Panc1 (cell line): ENCODE results near the gene FCHSD2. TPM values are rescaled to one million over a fixed set of nuclear protein-coding genes. Genes with fewer than 3 reads are reported as not detected.

ENCODE experiments used
- ATAC-seq: fragments of 200-7000 bp; cut with Tn5 transposase; 2 replicates; pipeline ENCODE4 v1.9.1; 2020; ENCODE audit warnings: mild to moderate bottlenecking, moderate library complexity
- BruUV-seq: library from RNA; stranded (reverse); fragments of 400-500 nt; replicated peaks from 2 replicates; lab custom pipeline; 2021; lab: Mats Ljungman, UMichigan
- CTCF ChIA-PET: fragments of 300-600 bp; sonication (Branson Sonifier 250); formaldehyde crosslinking; loops from one replicate; lab custom pipeline; 2022; ENCODE audit warnings: antibody characterized with exemption; lab: Charles Lee
- POLR2A ChIA-PET: fragments of 300-600 bp; sonication (Branson Sonifier 250); formaldehyde crosslinking; loops from one replicate; lab custom pipeline; 2022; ENCODE audit warnings: antibody characterized with exemption; lab: Charles Lee
- DNase-seq: peaks from one replicate; pipeline ENCODE4 v3.0.0-alpha.2; 2010; ENCODE audit warnings: low read depth, low spot score
- H3K27ac ChIP-seq: 2 replicates; pipeline ENCODE4 v1.5.1; 2011; ENCODE audit warnings: mild to moderate bottlenecking, low read length, inconsistent platforms
- H3K27me3 ChIP-seq: fragments of 200-500 bp; sonication (Bioruptor generic); 2 replicates; pipeline ENCODE4 v1.6.0; 2014; ENCODE audit warnings: low read length, inconsistent platforms; ENCODE audit not compliant: control insufficient read depth, insufficient read depth
- H3K36me3 ChIP-seq: fragments of 200-500 bp; sonication (Bioruptor generic); 2 replicates; pipeline ENCODE4 v1.5.1; 2014; ENCODE audit warnings: inconsistent platforms, mild to moderate bottlenecking, low read length, moderate library complexity; ENCODE audit not compliant: control insufficient read depth, insufficient read depth
- H3K4me1 ChIP-seq: 2 replicates; pipeline ENCODE4 v1.5.1; 2011; ENCODE audit warnings: inconsistent platforms, mild to moderate bottlenecking, low read length, moderate library complexity; ENCODE audit not compliant: control insufficient read depth, insufficient read depth
- H3K4me3 ChIP-seq, 2 experiments: 2 replicates each; pipeline ENCODE4 v1.5.1; 2011 to 2012; ENCODE audit warnings: low read depth in 2 of 2, low read length in 2 of 2, mild to moderate bottlenecking in 2 of 2, inconsistent platforms in 1 of 2, moderate library complexity in 1 of 2
- H3K9me3 ChIP-seq: fragments of 200-500 bp; sonication (Bioruptor generic); 2 replicates; pipeline ENCODE4 v1.5.1; 2014; ENCODE audit warnings: low read depth, mild to moderate bottlenecking, inconsistent platforms, low read length, moderate library complexity; ENCODE audit not compliant: control insufficient read depth, insufficient read depth
- POLR2AphosphoS5 ChIP-seq: IDR thresholded peaks from 2 replicates; pipeline ENCODE4 v1.6.1; 2012; ENCODE audit warnings: mild to moderate bottlenecking, low read depth, low read length, moderate library complexity
- SIN3A ChIP-seq: IDR thresholded peaks from 2 replicates; pipeline ENCODE4 v1.6.1; 2012; ENCODE audit warnings: low read depth, mild to moderate bottlenecking, low read length, moderate library complexity, borderline replicate concordance; ENCODE audit not compliant: insufficient read depth
- TCF7L2 ChIP-seq: IDR thresholded peaks from 2 replicates; pipeline ENCODE4 v1.6.1; 2011; ENCODE audit warnings: mild to moderate bottlenecking, low read depth, low read length, inconsistent platforms
- in situ Hi-C: cut with HindIII; loops from 2 replicates; pipeline ENCODE4 v1.10.0; 2016; ENCODE audit warnings: low sequenced_read_pairs, low pct_unique_long_range_greater_than_20kb
- intact Hi-C: fragments of 100-400 bp; cut with micrococcal nuclease; formaldehyde crosslinking; loops from one replicate; pipeline ENCODE4 v1.10.0; 2022; ENCODE audit not compliant: unreplicated experiment
- total RNA-seq: library from RNA; stranded (reverse); gene quantifications from one replicate; pipeline ENCODE4 v1.2.1, GENCODE V29; 2021; ENCODE audit not compliant: unreplicated experiment
- TF ChIP-seq, protein P1 (sequence below), 2 experiments: IDR thresholded peaks; 2 replicates each; pipeline ENCODE4 v1.6.1; 2011 to 2012; ENCODE audit warnings: low read depth in 2 of 2, control low read depth in 1 of 2, low read length in 1 of 2, mild to moderate bottlenecking in 1 of 2, moderate library complexity in 1 of 2; ENCODE audit not compliant: insufficient read depth in 1 of 2
- TF ChIP-seq, protein P2 (sequence below): fragments of 450-650 bp; IDR thresholded peaks from 2 replicates; pipeline ENCODE4 v1.5.1; 2017; ENCODE audit warnings: mild to moderate bottlenecking

FCHSD2 gene
- total RNA-seq, 1 experiment from 2014 or later = 31.8 TPM

DNA sequence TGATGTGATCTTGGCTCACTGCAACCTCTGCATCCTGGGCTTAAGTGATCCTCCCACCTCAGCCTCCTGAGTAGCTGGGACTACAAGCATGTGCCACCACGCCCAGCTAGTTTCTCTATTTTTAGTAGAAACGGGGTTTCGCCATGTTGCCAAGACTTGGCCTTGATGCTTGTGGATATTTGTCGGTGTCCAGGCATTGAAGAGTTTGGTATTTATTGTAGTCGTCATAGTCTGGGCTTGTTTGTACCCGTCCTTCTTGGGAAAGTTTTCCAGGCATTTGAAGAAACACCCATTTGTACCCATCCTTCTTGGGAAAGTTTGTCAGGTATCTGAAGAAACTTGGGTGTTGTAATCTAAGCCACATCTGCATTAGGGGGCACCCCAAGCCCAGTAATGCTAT is 28.7 kb downstream of the FCHSD2 start:
- Histone ChIP-seq H3K4me1 (no peaks in the 10 kb centered on the region), H3K9me3 (no peaks in the 10 kb centered on the region), H3K4me3 (no peak overlapping the region), H3K27me3 (no peaks in the 10 kb centered on the region), H3K36me3 (no peaks in the 10 kb centered on the region), H3K27ac (no peak overlapping the region)
- in situ Hi-C loops (no loop called here), intact Hi-C loops (no loop called here)
- DNase-seq (no peak), ATAC-seq (no peak)
- CTCF ChIA-PET = no interaction called here
- TF ChIP-seq, protein P1, sequence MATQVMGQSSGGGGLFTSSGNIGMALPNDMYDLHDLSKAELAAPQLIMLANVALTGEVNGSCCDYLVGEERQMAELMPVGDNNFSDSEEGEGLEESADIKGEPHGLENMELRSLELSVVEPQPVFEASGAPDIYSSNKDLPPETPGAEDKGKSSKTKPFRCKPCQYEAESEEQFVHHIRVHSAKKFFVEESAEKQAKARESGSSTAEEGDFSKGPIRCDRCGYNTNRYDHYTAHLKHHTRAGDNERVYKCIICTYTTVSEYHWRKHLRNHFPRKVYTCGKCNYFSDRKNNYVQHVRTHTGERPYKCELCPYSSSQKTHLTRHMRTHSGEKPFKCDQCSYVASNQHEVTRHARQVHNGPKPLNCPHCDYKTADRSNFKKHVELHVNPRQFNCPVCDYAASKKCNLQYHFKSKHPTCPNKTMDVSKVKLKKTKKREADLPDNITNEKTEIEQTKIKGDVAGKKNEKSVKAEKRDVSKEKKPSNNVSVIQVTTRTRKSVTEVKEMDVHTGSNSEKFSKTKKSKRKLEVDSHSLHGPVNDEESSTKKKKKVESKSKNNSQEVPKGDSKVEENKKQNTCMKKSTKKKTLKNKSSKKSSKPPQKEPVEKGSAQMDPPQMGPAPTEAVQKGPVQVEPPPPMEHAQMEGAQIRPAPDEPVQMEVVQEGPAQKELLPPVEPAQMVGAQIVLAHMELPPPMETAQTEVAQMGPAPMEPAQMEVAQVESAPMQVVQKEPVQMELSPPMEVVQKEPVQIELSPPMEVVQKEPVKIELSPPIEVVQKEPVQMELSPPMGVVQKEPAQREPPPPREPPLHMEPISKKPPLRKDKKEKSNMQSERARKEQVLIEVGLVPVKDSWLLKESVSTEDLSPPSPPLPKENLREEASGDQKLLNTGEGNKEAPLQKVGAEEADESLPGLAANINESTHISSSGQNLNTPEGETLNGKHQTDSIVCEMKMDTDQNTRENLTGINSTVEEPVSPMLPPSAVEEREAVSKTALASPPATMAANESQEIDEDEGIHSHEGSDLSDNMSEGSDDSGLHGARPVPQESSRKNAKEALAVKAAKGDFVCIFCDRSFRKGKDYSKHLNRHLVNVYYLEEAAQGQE (IDR thresholded peaks at IDR 0.05; ENCODE audit: insufficient read depth in 1 of 2, low read depth in 2 of 2, low read length in 1 of 2) = no peak
- TF ChIP-seq TCF7L2 = no peak
- BruUV-seq = no TSS peak
- POLR2A ChIA-PET = interaction anchor here (0.6 kb wide), 1 partner anchor 23 kb away, joined by 14 read pairs; no protein-coding TSS in a partner anchor

DNA sequence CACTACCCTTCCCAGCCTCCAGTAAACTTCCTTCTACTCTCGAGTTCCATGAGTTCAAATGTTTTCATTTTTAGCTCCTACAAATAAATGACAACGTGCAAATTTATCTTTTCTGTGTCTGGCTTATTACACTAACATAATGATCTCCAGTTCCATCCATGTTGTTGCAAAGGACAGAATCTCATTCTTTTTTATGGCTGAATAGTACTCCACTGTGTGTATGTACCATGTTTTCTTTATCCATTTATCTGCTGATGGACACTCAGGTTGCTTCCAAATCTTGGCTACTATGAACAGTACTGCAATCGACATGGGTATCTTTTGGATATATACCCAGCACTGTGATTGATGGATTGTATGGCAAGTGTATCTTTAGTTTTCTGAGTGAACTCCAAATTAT is 34.5 kb downstream of the FCHSD2 start:
- intact Hi-C loops = no loop called here
- CTCF ChIA-PET = no interaction called here
- BruUV-seq = no TSS peak
- Histone ChIP-seq H3K9me3 (no peaks in the 10 kb centered on the region), H3K27me3 (no peaks in the 10 kb centered on the region), H3K4me3 (no peak overlapping the region), H3K4me1 (no peaks in the 10 kb centered on the region), H3K36me3 (no peaks in the 10 kb centered on the region), H3K27ac (no peak overlapping the region)
- TF ChIP-seq SIN3A (no peak), TCF7L2 (no peak), POLR2AphosphoS5 (no peak)
- TF ChIP-seq, protein P1 (IDR thresholded peaks at IDR 0.05; ENCODE audit: insufficient read depth in 1 of 2, low read depth in 2 of 2, low read length in 1 of 2) = no peak
- TF ChIP-seq, protein P2, sequence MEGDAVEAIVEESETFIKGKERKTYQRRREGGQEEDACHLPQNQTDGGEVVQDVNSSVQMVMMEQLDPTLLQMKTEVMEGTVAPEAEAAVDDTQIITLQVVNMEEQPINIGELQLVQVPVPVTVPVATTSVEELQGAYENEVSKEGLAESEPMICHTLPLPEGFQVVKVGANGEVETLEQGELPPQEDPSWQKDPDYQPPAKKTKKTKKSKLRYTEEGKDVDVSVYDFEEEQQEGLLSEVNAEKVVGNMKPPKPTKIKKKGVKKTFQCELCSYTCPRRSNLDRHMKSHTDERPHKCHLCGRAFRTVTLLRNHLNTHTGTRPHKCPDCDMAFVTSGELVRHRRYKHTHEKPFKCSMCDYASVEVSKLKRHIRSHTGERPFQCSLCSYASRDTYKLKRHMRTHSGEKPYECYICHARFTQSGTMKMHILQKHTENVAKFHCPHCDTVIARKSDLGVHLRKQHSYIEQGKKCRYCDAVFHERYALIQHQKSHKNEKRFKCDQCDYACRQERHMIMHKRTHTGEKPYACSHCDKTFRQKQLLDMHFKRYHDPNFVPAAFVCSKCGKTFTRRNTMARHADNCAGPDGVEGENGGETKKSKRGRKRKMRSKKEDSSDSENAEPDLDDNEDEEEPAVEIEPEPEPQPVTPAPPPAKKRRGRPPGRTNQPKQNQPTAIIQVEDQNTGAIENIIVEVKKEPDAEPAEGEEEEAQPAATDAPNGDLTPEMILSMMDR = no peak
- in situ Hi-C loops = no loop called here
- POLR2A ChIA-PET = no interaction called here
- DNase-seq = no peak
- no peak for ATAC-seq
